ENCODE results near the gene PRSS27.

Gene PRSS27

DNA sequence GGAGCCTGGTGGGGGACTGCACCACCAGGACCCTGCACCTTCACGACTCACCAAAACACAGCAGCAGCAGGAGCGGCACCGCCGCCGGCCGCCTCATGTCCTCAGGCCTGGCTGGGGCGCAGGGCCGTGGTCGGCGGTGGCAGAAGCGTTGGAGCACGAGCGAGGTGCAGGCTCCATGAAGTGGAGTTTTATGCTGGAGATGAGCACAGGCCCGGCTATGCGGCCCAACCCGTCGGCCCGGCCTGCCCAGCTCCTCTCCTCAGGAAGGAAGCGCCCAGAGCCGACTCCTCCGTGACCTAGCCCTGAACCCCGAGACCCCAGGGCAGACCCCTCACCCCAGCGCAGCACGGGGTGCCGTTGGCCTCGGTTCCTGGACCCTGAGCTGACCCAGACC is at the start of gene PRSS27:
Gene PRSS27, minus strand, starts transcription at position 161 of the 394 bp plus-strand sequence. Its CDS starts 64 bp downstream, at position 97.
- peak within 1 kb of the TSS; percentile 82 for H3K27ac Mint-ChIP-seq
- H3K4me1 Mint-ChIP-seq = peaks cover 2% of the 10 kb centered on the region
- H3K27me3 Mint-ChIP-seq = peaks cover 7% of the 10 kb centered on the region
- H3K4me3 Mint-ChIP-seq = peak within 1 kb of the TSS; percentile 88
- H3K9me3 Mint-ChIP-seq = no peaks in the 10 kb centered on the region
- ATAC-seq (ENCODE audit: low read depth) (no peak), DNase-seq (ENCODE audit: low spot score in 2 of 2) (no peak)
- no peaks in the 10 kb centered on the region for H3K36me3 Mint-ChIP-seq

GRCh38 chr16:2769675-2770056 is 49.6 kb upstream of the PRSS27 start:
- H3K4me1 Mint-ChIP-seq = peaks cover 20% of the 10 kb centered on the region
- no peaks in the 10 kb centered on the region for H3K27me3 Mint-ChIP-seq
- H3K4me3 Mint-ChIP-seq = no peak overlapping the region
- H3K9me3 Mint-ChIP-seq = no peaks in the 10 kb centered on the region
- H3K27ac Mint-ChIP-seq = peak overlapping the region; percentile 80
- ATAC-seq (ENCODE audit: low read depth) = no peak
- peaks cover 46% of the 10 kb centered on the region for H3K36me3 Mint-ChIP-seq
- no peak for DNase-seq (ENCODE audit: low spot score in 2 of 2)

DNA sequence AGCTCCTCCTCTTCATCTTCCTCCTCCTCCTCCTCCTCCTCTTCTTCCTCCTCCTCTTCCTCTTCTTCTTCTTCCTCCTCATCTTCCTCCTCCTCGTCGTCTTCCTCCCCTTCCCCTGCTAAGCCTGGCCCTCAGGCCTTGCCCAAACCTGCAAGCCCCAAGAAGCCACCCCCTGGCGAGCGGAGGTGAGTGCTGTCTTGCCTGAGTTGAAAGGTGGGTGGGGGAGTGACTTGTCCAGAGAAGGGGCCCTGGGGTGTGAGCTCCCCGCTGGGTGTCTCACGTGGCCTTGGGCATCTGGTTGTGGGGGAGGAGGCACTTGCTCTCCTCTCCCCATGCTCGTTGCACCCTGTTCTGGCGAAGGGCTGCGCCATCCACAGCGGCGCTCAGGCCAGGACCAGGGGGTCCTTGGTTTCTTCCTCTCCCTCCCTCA is 49.1 kb upstream of the PRSS27 start:
- no peak for ATAC-seq (ENCODE audit: low read depth)
- H3K4me1 Mint-ChIP-seq = peaks cover 20% of the 10 kb centered on the region
- H3K27ac Mint-ChIP-seq = peak overlapping the region; percentile 80
- peaks cover 46% of the 10 kb centered on the region for H3K36me3 Mint-ChIP-seq
- no peaks in the 10 kb centered on the region for H3K9me3 Mint-ChIP-seq
- H3K27me3 Mint-ChIP-seq = no peaks in the 10 kb centered on the region
- no peak overlapping the region for H3K4me3 Mint-ChIP-seq
- no peak for DNase-seq (ENCODE audit: low spot score in 2 of 2)

DNA sequence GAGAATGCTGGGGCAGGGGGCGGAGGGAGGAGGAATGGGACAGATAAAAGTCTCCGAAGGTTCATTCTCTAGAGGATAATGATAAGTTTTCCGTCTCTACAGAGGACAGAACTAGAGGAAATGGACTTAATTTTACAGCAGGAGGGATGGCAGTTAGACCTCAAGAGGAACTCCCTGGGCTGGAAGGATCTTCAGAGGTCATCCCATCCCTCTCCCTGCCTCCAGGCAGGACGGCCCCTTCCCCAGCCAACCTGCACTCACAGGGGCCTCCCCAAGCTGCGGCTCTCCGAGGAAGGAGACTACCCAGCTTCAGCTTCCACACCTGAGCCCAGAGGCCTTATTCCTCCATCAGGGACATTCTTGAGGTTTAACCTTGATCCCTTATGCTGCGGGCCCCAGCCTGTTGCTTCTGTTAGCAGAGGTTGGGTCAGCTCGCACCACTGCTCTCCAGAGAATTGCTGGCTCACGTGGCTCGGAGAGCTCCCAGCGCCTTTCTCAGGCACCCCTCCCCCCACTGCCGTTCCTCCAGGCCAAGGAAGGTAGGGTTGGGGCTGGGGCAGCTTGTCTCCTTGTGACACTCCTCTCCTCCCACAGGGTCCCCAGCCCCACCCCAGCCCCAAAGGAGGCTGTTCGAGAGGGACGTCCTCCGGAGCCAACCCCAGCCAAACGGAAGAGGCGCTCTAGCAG is 48.5 kb upstream of the PRSS27 start:
- ATAC-seq (ENCODE audit: low read depth) = no peak
- H3K9me3 Mint-ChIP-seq = no peaks in the 10 kb centered on the region
- DNase-seq (ENCODE audit: low spot score in 2 of 2) = no peak
- H3K27ac Mint-ChIP-seq = peak overlapping the region; percentile 80
- peaks cover 20% of the 10 kb centered on the region for H3K4me1 Mint-ChIP-seq
- H3K27me3 Mint-ChIP-seq = no peaks in the 10 kb centered on the region
- no peak overlapping the region for H3K4me3 Mint-ChIP-seq
- peaks cover 51% of the 10 kb centered on the region for H3K36me3 Mint-ChIP-seq

DNA sequence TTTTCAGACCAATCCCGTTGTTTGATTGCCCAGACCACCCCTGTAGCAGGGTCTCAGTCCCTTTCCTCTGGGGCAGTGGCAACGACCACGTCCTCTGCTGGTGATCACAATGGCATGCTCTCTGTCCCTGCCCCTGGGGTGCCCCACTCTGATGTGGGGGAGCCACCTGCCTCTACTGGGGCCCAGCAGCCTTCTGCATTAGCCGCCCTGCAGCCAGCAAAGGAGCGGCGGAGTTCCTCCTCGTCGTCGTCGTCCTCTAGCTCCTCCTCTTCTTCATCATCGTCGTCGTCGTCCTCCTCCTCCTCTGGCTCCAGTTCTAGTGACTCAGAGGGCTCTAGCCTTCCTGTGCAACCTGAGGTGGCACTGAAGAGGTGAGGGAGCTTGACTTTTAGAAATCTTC is 47.9 kb upstream of the PRSS27 start:
- Mint-ChIP-seq H3K4me1 (peaks cover 19% of the 10 kb centered on the region), H3K36me3 (peaks cover 58% of the 10 kb centered on the region), H3K27ac (peak overlapping the region; percentile 70), H3K9me3 (no peaks in the 10 kb centered on the region), H3K4me3 (no peak overlapping the region), H3K27me3 (no peaks in the 10 kb centered on the region)
- no peak for ATAC-seq (ENCODE audit: low read depth)
- no peak for DNase-seq (ENCODE audit: low spot score in 2 of 2)

DNA sequence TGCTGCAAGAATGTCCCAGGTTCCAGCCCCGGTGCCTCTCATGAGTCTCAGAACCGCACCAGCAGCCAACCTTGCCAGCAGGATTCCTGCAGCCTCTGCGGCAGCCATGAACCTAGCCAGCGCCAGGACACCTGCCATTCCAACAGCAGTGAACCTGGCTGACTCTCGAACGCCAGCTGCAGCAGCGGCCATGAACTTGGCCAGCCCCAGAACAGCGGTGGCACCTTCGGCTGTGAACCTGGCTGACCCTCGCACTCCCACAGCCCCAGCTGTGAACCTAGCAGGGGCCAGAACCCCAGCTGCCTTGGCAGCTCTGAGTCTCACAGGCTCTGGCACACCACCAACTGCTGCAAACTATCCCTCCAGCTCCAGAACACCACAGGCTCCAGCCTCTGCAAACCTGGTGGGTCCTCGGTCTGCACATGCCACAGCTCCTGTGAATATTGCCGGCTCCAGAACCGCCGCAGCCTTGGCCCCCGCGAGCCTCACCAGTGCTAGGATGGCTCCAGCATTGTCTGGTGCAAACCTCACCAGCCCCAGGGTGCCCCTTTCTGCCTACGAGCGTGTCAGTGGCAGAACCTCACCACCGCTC is 47.2 kb upstream of the PRSS27 start:
- ATAC-seq (ENCODE audit: low read depth) (no peak), DNase-seq (ENCODE audit: low spot score in 2 of 2) (no peak)
- no peak overlapping the region for H3K4me3 Mint-ChIP-seq
- no peaks in the 10 kb centered on the region for H3K27me3 Mint-ChIP-seq
- H3K36me3 Mint-ChIP-seq = peaks cover 60% of the 10 kb centered on the region
- H3K4me1 Mint-ChIP-seq = peaks cover 14% of the 10 kb centered on the region
- peak overlapping the region; percentile 76 for H3K27ac Mint-ChIP-seq
- H3K9me3 Mint-ChIP-seq = no peaks in the 10 kb centered on the region

- Mint-ChIP-seq H3K4me1 (peaks cover 14% of the 10 kb centered on the region), H3K36me3 (peaks cover 63% of the 10 kb centered on the region), H3K9me3 (no peaks in the 10 kb centered on the region), H3K27me3 (no peaks in the 10 kb centered on the region), H3K4me3 (no peak overlapping the region), H3K27ac (peak overlapping the region; percentile 76)
- no peak for DNase-seq (ENCODE audit: low spot score in 2 of 2)
- no peak for ATAC-seq (ENCODE audit: low read depth)
These were observed 46.6 kb upstream of the PRSS27 start for GRCh38 chr16:2766430-2767139.

DNA sequence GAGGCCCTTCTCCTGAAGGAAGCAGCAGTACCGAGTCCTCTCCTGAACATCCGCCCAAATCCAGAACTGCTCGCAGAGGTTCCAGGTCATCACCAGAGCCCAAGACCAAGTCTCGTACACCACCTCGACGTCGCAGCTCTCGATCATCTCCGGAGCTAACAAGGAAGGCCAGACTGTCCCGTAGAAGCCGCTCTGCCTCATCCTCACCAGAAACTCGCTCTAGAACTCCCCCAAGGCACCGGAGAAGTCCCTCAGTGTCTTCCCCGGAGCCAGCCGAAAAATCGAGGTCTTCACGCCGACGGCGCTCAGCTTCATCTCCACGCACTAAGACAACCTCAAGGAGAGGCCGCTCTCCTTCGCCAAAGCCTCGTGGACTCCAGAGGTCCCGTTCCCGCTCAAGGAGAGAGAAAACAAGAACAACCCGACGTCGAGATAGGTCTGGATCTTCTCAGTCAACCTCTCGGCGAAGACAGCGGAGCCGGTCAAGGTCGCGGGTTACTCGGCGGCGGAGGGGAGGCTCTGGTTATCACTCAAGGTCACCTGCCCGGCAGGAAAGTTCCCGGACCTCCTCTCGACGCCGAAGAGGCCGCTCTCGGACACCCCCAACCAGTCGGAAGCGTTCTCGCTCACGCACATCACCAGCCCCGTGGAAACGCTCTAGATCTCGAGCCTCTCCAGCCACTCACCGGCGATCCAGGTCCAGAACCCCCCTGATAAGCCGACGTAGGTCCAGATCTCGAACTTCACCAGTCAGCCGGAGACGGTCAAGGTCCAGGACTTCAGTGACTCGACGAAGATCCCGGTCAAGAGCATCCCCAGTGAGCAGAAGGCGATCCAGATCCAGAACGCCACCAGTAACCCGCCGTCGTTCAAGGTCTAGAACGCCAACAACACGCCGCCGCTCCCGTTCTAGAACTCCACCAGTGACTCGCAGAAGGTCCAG is 45.7 kb upstream of the PRSS27 start:
- H3K36me3 Mint-ChIP-seq = peaks cover 71% of the 10 kb centered on the region
- ATAC-seq (ENCODE audit: low read depth) (no peak), DNase-seq (ENCODE audit: low spot score in 2 of 2) (no peak)
- H3K27ac Mint-ChIP-seq = peak overlapping the region; percentile 80
- peaks cover 14% of the 10 kb centered on the region for H3K4me1 Mint-ChIP-seq
- H3K9me3 Mint-ChIP-seq = no peaks in the 10 kb centered on the region
- H3K4me3 Mint-ChIP-seq = no peak overlapping the region
- H3K27me3 Mint-ChIP-seq = no peaks in the 10 kb centered on the region

DNA sequence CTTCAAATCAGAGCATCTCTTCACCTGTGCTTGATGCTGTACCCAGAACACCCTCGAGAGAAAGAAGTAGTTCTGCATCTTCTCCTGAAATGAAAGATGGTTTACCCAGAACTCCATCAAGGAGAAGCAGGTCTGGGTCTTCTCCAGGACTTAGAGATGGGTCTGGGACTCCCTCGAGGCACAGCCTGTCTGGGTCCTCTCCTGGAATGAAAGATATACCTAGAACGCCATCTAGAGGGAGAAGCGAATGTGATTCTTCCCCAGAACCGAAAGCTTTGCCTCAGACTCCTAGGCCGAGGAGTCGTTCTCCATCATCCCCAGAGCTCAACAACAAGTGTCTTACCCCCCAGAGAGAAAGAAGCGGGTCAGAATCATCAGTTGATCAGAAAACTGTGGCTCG is 44.7 kb upstream of the PRSS27 start:
- H3K4me1 Mint-ChIP-seq = peaks cover 14% of the 10 kb centered on the region
- H3K9me3 Mint-ChIP-seq = no peaks in the 10 kb centered on the region
- ATAC-seq (ENCODE audit: low read depth) = no peak
- H3K36me3 Mint-ChIP-seq = peaks cover 74% of the 10 kb centered on the region
- H3K27ac Mint-ChIP-seq = no peak overlapping the region
- DNase-seq (ENCODE audit: low spot score in 2 of 2) = no peak
- H3K27me3 Mint-ChIP-seq = no peaks in the 10 kb centered on the region
- H3K4me3 Mint-ChIP-seq = no peak overlapping the region

GRCh38 chr16:2763173-2763572 is 43.1 kb upstream of the PRSS27 start:
- Mint-ChIP-seq H3K27me3 (no peaks in the 10 kb centered on the region), H3K4me1 (peaks cover 13% of the 10 kb centered on the region), H3K4me3 (no peak overlapping the region), H3K9me3 (no peaks in the 10 kb centered on the region), H3K36me3 (peaks cover 75% of the 10 kb centered on the region), H3K27ac (peak overlapping the region; percentile 80)
- ATAC-seq (ENCODE audit: low read depth) (no peak), DNase-seq (ENCODE audit: low spot score in 2 of 2) (no peak)

DNA sequence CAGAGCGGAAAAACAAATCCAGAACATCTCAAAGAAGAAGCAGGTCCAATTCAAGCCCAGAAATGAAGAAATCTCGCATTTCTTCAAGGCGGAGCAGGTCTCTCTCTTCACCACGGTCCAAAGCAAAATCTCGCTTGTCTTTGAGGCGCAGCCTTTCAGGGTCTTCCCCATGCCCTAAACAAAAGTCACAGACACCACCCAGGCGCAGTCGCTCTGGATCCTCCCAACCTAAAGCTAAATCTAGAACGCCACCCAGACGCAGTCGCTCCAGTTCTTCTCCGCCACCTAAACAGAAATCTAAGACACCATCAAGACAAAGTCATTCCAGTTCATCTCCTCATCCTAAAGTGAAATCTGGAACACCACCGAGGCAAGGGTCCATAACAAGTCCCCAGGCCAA is 42.7 kb upstream of the PRSS27 start:
- DNase-seq (ENCODE audit: low spot score in 2 of 2) (no peak), ATAC-seq (ENCODE audit: low read depth) (no peak)
- Mint-ChIP-seq H3K9me3 (no peaks in the 10 kb centered on the region), H3K36me3 (peaks cover 71% of the 10 kb centered on the region), H3K27ac (peak overlapping the region; percentile 80), H3K27me3 (no peaks in the 10 kb centered on the region), H3K4me3 (no peak overlapping the region), H3K4me1 (peaks cover 9% of the 10 kb centered on the region)

DNA sequence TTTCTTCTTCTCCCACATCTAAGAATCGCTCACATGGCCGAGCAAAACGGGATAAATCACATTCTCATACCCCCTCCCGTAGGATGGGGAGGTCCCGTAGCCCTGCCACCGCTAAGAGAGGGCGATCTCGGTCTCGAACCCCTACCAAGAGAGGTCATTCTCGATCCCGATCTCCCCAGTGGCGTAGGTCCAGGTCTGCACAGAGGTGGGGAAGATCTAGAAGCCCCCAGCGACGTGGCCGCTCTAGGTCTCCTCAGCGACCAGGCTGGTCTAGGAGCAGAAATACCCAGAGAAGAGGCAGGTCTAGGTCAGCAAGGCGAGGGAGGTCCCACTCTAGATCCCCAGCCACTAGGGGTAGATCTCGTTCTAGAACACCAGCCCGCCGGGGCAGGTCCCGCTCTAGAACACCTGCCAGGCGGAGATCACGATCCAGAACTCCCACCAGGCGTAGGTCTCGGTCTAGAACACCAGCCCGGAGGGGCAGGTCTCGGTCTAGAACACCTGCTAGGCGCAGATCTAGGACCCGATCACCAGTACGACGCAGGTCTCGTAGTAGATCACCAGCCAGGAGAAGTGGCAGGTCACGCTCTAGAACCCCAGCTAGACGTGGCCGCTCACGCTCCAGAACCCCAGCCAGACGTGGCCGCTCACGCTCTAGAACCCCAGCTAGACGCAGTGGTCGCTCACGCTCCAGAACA is 42.0 kb upstream of the PRSS27 start:
- H3K36me3 Mint-ChIP-seq = peaks cover 73% of the 10 kb centered on the region
- H3K9me3 Mint-ChIP-seq = no peaks in the 10 kb centered on the region
- peak overlapping the region; percentile 80 for H3K27ac Mint-ChIP-seq
- no peak overlapping the region for H3K4me3 Mint-ChIP-seq
- ATAC-seq (ENCODE audit: low read depth) (no peak), DNase-seq (ENCODE audit: low spot score in 2 of 2) (no peak)
- H3K4me1 Mint-ChIP-seq = peaks cover 13% of the 10 kb centered on the region
- H3K27me3 Mint-ChIP-seq = no peaks in the 10 kb centered on the region

DNA sequence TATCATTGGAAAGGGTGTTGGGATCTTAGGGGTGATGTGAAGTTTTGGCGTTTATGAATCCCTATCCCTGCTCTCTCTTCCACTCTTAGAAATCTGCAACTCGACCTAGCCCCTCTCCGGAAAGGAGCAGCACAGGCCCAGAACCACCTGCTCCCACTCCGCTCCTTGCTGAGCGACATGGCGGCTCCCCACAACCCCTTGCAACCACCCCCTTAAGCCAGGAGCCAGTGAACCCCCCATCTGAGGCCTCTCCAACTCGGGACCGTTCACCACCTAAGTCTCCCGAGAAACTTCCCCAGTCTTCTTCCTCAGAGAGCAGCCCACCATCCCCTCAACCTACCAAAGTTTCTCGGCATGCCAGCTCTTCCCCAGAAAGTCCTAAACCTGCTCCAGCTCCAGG is 41.4 kb upstream of the PRSS27 start:
- Mint-ChIP-seq H3K27me3 (no peaks in the 10 kb centered on the region), H3K9me3 (no peaks in the 10 kb centered on the region), H3K27ac (peak overlapping the region; percentile 73), H3K36me3 (peaks cover 73% of the 10 kb centered on the region), H3K4me1 (peaks cover 19% of the 10 kb centered on the region), H3K4me3 (no peak overlapping the region)
- DNase-seq (ENCODE audit: low spot score in 2 of 2) (no peak), ATAC-seq (ENCODE audit: low read depth) (no peak)

All from memory B cell (primary cell).